MM.1S (cell line): ENCODE data around the gene APOA4.

Experiments
- DNase-seq: peaks from one replicate; pipeline ENCODE4 v3.0.0-alpha.2; 2015
- H2AFZ ChIP-seq: fragments of 300-600 bp; sonication (generic); 2 replicates; pipeline ENCODE4 v1.6.0; 2016; ENCODE audit warnings: antibody characterized with exemption, low read length
- H3F3A ChIP-seq: fragments of 300-600 bp; sonication (generic); 2 replicates; pipeline ENCODE4 v1.6.1; 2016; ENCODE audit warnings: mild to moderate bottlenecking, antibody characterized with exemption, low read length, moderate library complexity, mixed read lengths; ENCODE audit not compliant: insufficient read depth
- H3K27ac ChIP-seq: fragments of 300-600 bp; sonication (generic); 2 replicates; pipeline ENCODE4 v1.5.1; 2016; ENCODE audit warnings: mild to moderate bottlenecking, low read length
- H3K27me3 ChIP-seq: fragments of 300-600 bp; sonication (generic); replicated peaks from 2 replicates; pipeline ENCODE4 v1.6.0; 2016; ENCODE audit warnings: low read length; ENCODE audit not compliant: insufficient read depth
- H3K36me3 ChIP-seq: fragments of 300-600 bp; sonication (generic); replicated peaks from 2 replicates; pipeline ENCODE4 v1.6.1; 2016; ENCODE audit warnings: mild to moderate bottlenecking, low read length, mixed read lengths; ENCODE audit not compliant: insufficient read depth
- H3K4me1 ChIP-seq: fragments of 300-600 bp; sonication (generic); 2 replicates; pipeline ENCODE4 v1.6.1; 2016; ENCODE audit warnings: low read length, mixed read lengths
- H3K4me2 ChIP-seq: fragments of 300-600 bp; sonication (generic); 2 replicates; pipeline ENCODE4 v1.6.0; 2016; ENCODE audit warnings: low read depth, low read length
- H3K4me3 ChIP-seq: fragments of 300-600 bp; sonication (generic); 2 replicates; pipeline ENCODE4 v1.5.1; 2016; ENCODE audit warnings: low read length, mixed read lengths
- H3K79me2 ChIP-seq: fragments of 300-600 bp; sonication (generic); 2 replicates; pipeline ENCODE4 v1.6.1; 2016; ENCODE audit warnings: mixed run types, low read length, mixed read lengths
- H3K9ac ChIP-seq: fragments of 300-600 bp; sonication (generic); 2 replicates; pipeline ENCODE4 v1.6.1; 2016; ENCODE audit warnings: low read length, mixed read lengths
- H3K9me2 ChIP-seq: fragments of 300-600 bp; sonication (generic); replicated peaks from 2 replicates; pipeline ENCODE4 v1.6.1; 2016; ENCODE audit warnings: mild to moderate bottlenecking, low read length, mixed read lengths; ENCODE audit not compliant: insufficient read depth
- H3K9me3 ChIP-seq: fragments of 300-600 bp; sonication (generic); replicated peaks from 2 replicates; pipeline ENCODE4 v1.6.1; 2016; ENCODE audit warnings: mild to moderate bottlenecking, low read length, mixed read lengths; ENCODE audit not compliant: insufficient read depth
- H4K20me1 ChIP-seq: fragments of 300-600 bp; sonication (generic); 2 replicates; pipeline ENCODE4 v1.6.1; 2016; ENCODE audit warnings: mild to moderate bottlenecking, low read length, moderate library complexity, mixed read lengths; ENCODE audit not compliant: insufficient read depth
- EZH2 ChIP-seq: fragments of 300-600 bp; sonication (generic); optimal IDR thresholded peaks from 2 replicates; pipeline ENCODE3; 2017; ENCODE audit warnings: low read depth, mild to moderate bottlenecking, antibody characterized with exemption, low read length, mixed read lengths
- EZH2phosphoT487 ChIP-seq: fragments of 300-600 bp; sonication (generic); IDR thresholded peaks from 2 replicates; pipeline ENCODE4 v1.6.1; 2018; ENCODE audit warnings: antibody characterized with exemption, low read length
- TF ChIP-seq, protein P1 (sequence below): fragments of 300-600 bp; sonication (generic); IDR thresholded peaks from 2 replicates; pipeline ENCODE4 v1.5.1; 2016; ENCODE audit warnings: antibody characterized with exemption, low read length, mixed read lengths

Gene APOA4

GRCh38 chr11:116828632-116829524, 5.8 kb upstream of the APOA4 start:
- no peaks in the 10 kb centered on the region for H3F3A ChIP-seq
- H2AFZ ChIP-seq: no peak overlapping the region

DNA sequence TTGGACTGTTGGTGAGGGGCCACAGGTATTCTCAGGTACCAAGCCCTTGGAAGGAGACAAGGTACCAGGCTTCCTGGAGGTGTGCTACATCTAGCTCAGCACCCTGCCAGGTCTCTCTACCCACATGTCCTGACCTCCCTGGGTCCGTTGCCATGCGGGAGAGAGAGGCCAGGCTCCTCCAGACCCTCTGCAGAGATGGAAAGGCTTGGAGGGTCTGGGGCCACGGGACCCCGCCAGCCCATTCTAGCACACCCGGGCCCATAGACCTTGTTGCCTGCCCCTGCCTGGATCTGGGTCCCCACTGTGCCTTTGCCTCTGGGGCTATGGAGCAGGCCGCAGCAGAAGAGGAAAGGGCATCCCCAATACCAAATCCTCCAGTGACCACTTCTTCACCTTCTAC, 4.4 kb upstream of the APOA4 start:
- Histone ChIP-seq H3K27ac (no peak overlapping the region), H3K4me2 (no peak overlapping the region), H3K9ac (no peak overlapping the region)

More at GRCh38 chr11:116828632-116829524, 5.8 kb upstream of the APOA4 start:
- no peak for DNase-seq
- Histone ChIP-seq H3K27ac (no peak overlapping the region), H3K4me1 (no peaks in the 10 kb centered on the region), H3K4me3 (no peak overlapping the region), H3K27me3 (no peaks in the 10 kb centered on the region), H3K4me2 (no peak overlapping the region), H3K36me3 (no peaks in the 10 kb centered on the region), H3K79me2 (no peaks in the 10 kb centered on the region), H4K20me1 (no peaks in the 10 kb centered on the region), H3K9ac (no peak overlapping the region), H3K9me2 (no peaks in the 10 kb centered on the region), H3K9me3 (no peaks in the 10 kb centered on the region)
- no peak for TF ChIP-seq EZH2phosphoT487
- no peak for TF ChIP-seq EZH2
- TF ChIP-seq, protein P1, sequence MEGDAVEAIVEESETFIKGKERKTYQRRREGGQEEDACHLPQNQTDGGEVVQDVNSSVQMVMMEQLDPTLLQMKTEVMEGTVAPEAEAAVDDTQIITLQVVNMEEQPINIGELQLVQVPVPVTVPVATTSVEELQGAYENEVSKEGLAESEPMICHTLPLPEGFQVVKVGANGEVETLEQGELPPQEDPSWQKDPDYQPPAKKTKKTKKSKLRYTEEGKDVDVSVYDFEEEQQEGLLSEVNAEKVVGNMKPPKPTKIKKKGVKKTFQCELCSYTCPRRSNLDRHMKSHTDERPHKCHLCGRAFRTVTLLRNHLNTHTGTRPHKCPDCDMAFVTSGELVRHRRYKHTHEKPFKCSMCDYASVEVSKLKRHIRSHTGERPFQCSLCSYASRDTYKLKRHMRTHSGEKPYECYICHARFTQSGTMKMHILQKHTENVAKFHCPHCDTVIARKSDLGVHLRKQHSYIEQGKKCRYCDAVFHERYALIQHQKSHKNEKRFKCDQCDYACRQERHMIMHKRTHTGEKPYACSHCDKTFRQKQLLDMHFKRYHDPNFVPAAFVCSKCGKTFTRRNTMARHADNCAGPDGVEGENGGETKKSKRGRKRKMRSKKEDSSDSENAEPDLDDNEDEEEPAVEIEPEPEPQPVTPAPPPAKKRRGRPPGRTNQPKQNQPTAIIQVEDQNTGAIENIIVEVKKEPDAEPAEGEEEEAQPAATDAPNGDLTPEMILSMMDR: no peak

GRCh38 chr11:116826751-116827431, 3.8 kb upstream of the APOA4 start:
- H3K36me3 ChIP-seq: no peaks in the 10 kb centered on the region
- DNase-seq: no peak
- H4K20me1 ChIP-seq: no peaks in the 10 kb centered on the region
- H3F3A ChIP-seq: no peaks in the 10 kb centered on the region
- TF ChIP-seq, protein P1: no peak
- TF ChIP-seq EZH2: no peak
- no peak overlapping the region for H2AFZ ChIP-seq
- no peak overlapping the region for H3K9ac ChIP-seq
- H3K4me2 ChIP-seq: no peak overlapping the region
- no peak overlapping the region for H3K4me3 ChIP-seq
- no peaks in the 10 kb centered on the region for H3K9me2 ChIP-seq
- no peaks in the 10 kb centered on the region for H3K27me3 ChIP-seq
- H3K79me2 ChIP-seq: no peaks in the 10 kb centered on the region
- no peaks in the 10 kb centered on the region for H3K9me3 ChIP-seq
- H3K4me1 ChIP-seq: no peaks in the 10 kb centered on the region
- no peak overlapping the region for H3K27ac ChIP-seq

More for the DNA sequence above, 4.4 kb upstream of the APOA4 start:
- no peaks in the 10 kb centered on the region for H3K4me1 ChIP-seq
- no peaks in the 10 kb centered on the region for H3F3A ChIP-seq
- no peaks in the 10 kb centered on the region for H3K9me3 ChIP-seq
- no peak overlapping the region for H2AFZ ChIP-seq
- no peaks in the 10 kb centered on the region for H4K20me1 ChIP-seq
- no peak overlapping the region for H3K4me3 ChIP-seq
- DNase-seq: no peak
- no peaks in the 10 kb centered on the region for H3K27me3 ChIP-seq
- H3K79me2 ChIP-seq: no peaks in the 10 kb centered on the region
- H3K36me3 ChIP-seq: no peaks in the 10 kb centered on the region
- TF ChIP-seq EZH2phosphoT487 (no peak), EZH2 (no peak)
- TF ChIP-seq, protein P1: no peak
- no peaks in the 10 kb centered on the region for H3K9me2 ChIP-seq
